ENCODE data around the gene SMCO1.

The SMCO1 gene

GRCh38 chr3:196496183-196496582 is 19.0 kb downstream of the SMCO1 start:
- Histone ChIP-seq H2AFZ (ENCODE audit: insufficient read depth, low read length, poor library complexity) (no peak overlapping the region), H3K23ac (ENCODE audit: low read length) (no peak overlapping the region), H4K91ac (ENCODE audit: low read depth, low read length) (no peak overlapping the region), H3K9ac (ENCODE audit: low read length) (no peak overlapping the region), H3K18ac (ENCODE audit: low read length) (no peak overlapping the region), H3K79me1 (ENCODE audit: low read length) (peaks cover 4% of the 10 kb centered on the region), H3K36me3 (ENCODE audit: control insufficient read depth in 1 of 2, insufficient read depth in 2 of 2, low read length in 2 of 2) (peaks cover 3 to 4% of the 10 kb centered on the region in 2 experiments), H4K12ac (ENCODE audit: low read depth, low read length) (no peak overlapping the region), H3K27ac (ENCODE audit: low read depth, low read length) (no peak overlapping the region), H2BK5ac (ENCODE audit: low read depth, low read length, poor library complexity) (no peak overlapping the region), H3K4me2 (ENCODE audit: low read length) (no peak overlapping the region), H3K14ac (ENCODE audit: low read length) (no peak overlapping the region), H3K27me3 (ENCODE audit: insufficient read depth, low read length) (no peaks in the 10 kb centered on the region), H2BK120ac (ENCODE audit: insufficient read depth, low read length, poor library complexity) (no peak overlapping the region), H4K8ac (ENCODE audit: low read depth, low read length) (no peak overlapping the region), H2AK5ac (ENCODE audit: low read length) (no peak overlapping the region), H2BK12ac (ENCODE audit: low read length) (no peak overlapping the region), H3K4me3 (ENCODE audit: low read depth, low read length) (no peak overlapping the region), H3K4ac (ENCODE audit: low read depth, low read length) (peak overlapping the region; percentile 91), H3K79me2 (ENCODE audit: control insufficient read depth, insufficient read depth, low read length, poor library complexity) (peaks cover 20% of the 10 kb centered on the region), H3K9me3 (ENCODE audit: insufficient read depth, low read depth, low read length) (no peaks in the 10 kb centered on the region), H3K4me1 (ENCODE audit: control insufficient read depth in 1 of 2, insufficient read depth in 2 of 2, low read length in 2 of 2) (peaks cover 3 to 5% of the 10 kb centered on the region in 2 experiments)
- WGBS (ENCODE audit: extremely low coverage, insufficient coverage, insufficient read length), result no CpG with 5 or more reads among the region's 4 CpGs
- DNase-seq, result no peak

GRCh38 chr3:196493292-196493691 is 21.9 kb downstream of the SMCO1 start:
- Histone ChIP-seq H3K14ac (ENCODE audit: low read length) (no peak overlapping the region), H3K4me1 (ENCODE audit: control insufficient read depth in 1 of 2, insufficient read depth in 2 of 2, low read length in 2 of 2) (no peaks in the 10 kb centered on the region), H3K79me1 (ENCODE audit: low read length) (no peaks in the 10 kb centered on the region), H3K9ac (ENCODE audit: low read length) (no peak overlapping the region), H2BK120ac (ENCODE audit: insufficient read depth, low read length, poor library complexity) (no peak overlapping the region), H3K4me2 (ENCODE audit: low read length) (no peak overlapping the region), H3K23ac (ENCODE audit: low read length) (no peak overlapping the region), H2AK5ac (ENCODE audit: low read length) (no peak overlapping the region), H3K18ac (ENCODE audit: low read length) (no peak overlapping the region), H4K91ac (ENCODE audit: low read depth, low read length) (no peak overlapping the region), H3K36me3 (ENCODE audit: control insufficient read depth in 1 of 2, insufficient read depth in 2 of 2, low read length in 2 of 2) (peaks cover 3 to 4% of the 10 kb centered on the region in 2 experiments), H2AFZ (ENCODE audit: insufficient read depth, low read length, poor library complexity) (no peak overlapping the region), H3K27me3 (ENCODE audit: insufficient read depth, low read length) (no peaks in the 10 kb centered on the region), H3K4me3 (ENCODE audit: low read depth, low read length) (no peak overlapping the region), H4K8ac (ENCODE audit: low read depth, low read length) (no peak overlapping the region), H3K79me2 (ENCODE audit: control insufficient read depth, insufficient read depth, low read length, poor library complexity) (peaks cover 9% of the 10 kb centered on the region), H2BK12ac (ENCODE audit: low read length) (no peak overlapping the region), H2BK5ac (ENCODE audit: low read depth, low read length, poor library complexity) (no peak overlapping the region), H4K12ac (ENCODE audit: low read depth, low read length) (no peak overlapping the region), H3K4ac (ENCODE audit: low read depth, low read length) (peak overlapping the region; percentile 49), H3K27ac (ENCODE audit: low read depth, low read length) (no peak overlapping the region), H3K9me3 (ENCODE audit: insufficient read depth, low read depth, low read length) (no peaks in the 10 kb centered on the region)
- DNase-seq, result no peak
- no CpG with 5 or more reads among the region's 7 CpGs for WGBS (ENCODE audit: extremely low coverage, insufficient coverage, insufficient read length)

- no peak overlapping the region for H3K14ac ChIP-seq (ENCODE audit: low read length)
- no peak overlapping the region for H4K12ac ChIP-seq (ENCODE audit: low read depth, low read length)
- peaks cover 6% of the 10 kb centered on the region for H3K79me2 ChIP-seq (ENCODE audit: control insufficient read depth, insufficient read depth, low read length, poor library complexity)
- H3K27me3 ChIP-seq (ENCODE audit: insufficient read depth, low read length), result no peaks in the 10 kb centered on the region
- no CpG with 5 or more reads among the region's 2 CpGs for WGBS (ENCODE audit: extremely low coverage, insufficient coverage, insufficient read length)
- peak overlapping the region; percentile 94 for H3K4ac ChIP-seq (ENCODE audit: low read depth, low read length)
- no peak overlapping the region for H2AFZ ChIP-seq (ENCODE audit: insufficient read depth, low read length, poor library complexity)
- H2AK5ac ChIP-seq (ENCODE audit: low read length), result no peak overlapping the region
- H3K18ac ChIP-seq (ENCODE audit: low read length), result no peak overlapping the region
- no peaks in the 10 kb centered on the region for H3K4me1 ChIP-seq (ENCODE audit: control insufficient read depth in 1 of 2, insufficient read depth in 2 of 2, low read length in 2 of 2)
- no peak overlapping the region for H3K27ac ChIP-seq (ENCODE audit: low read depth, low read length)
- no peak overlapping the region for H4K8ac ChIP-seq (ENCODE audit: low read depth, low read length)
- H2BK5ac ChIP-seq (ENCODE audit: low read depth, low read length, poor library complexity), result no peak overlapping the region
- H3K79me1 ChIP-seq (ENCODE audit: low read length), result no peaks in the 10 kb centered on the region
- no peaks in the 10 kb centered on the region for H3K9me3 ChIP-seq (ENCODE audit: insufficient read depth, low read depth, low read length)
- no peak overlapping the region for H2BK12ac ChIP-seq (ENCODE audit: low read length)
- no peak overlapping the region for H3K4me3 ChIP-seq (ENCODE audit: low read depth, low read length)
- no peak overlapping the region for H2BK120ac ChIP-seq (ENCODE audit: insufficient read depth, low read length, poor library complexity)
- no peak for DNase-seq
- H3K9ac ChIP-seq (ENCODE audit: low read length), result no peak overlapping the region
- no peak overlapping the region for H3K23ac ChIP-seq (ENCODE audit: low read length)
- no peak overlapping the region for H3K4me2 ChIP-seq (ENCODE audit: low read length)
- H3K36me3 ChIP-seq (ENCODE audit: control insufficient read depth in 1 of 2, insufficient read depth in 2 of 2, low read length in 2 of 2), result peaks cover 6% of the 10 kb centered on the region in 2 experiments
- no peak overlapping the region for H4K91ac ChIP-seq (ENCODE audit: low read depth, low read length)
These were observed 23.1 kb downstream of the SMCO1 start for GRCh38 chr3:196492080-196492479.

- Histone ChIP-seq H2AFZ (ENCODE audit: insufficient read depth, low read length, poor library complexity) (no peak overlapping the region), H2BK5ac (ENCODE audit: low read depth, low read length, poor library complexity) (no peak overlapping the region), H3K23ac (ENCODE audit: low read length) (no peak overlapping the region), H2AK5ac (ENCODE audit: low read length) (no peak overlapping the region), H3K27ac (ENCODE audit: low read depth, low read length) (no peak overlapping the region), H4K91ac (ENCODE audit: low read depth, low read length) (no peak overlapping the region), H3K27me3 (ENCODE audit: insufficient read depth, low read length) (no peaks in the 10 kb centered on the region), H3K14ac (ENCODE audit: low read length) (no peak overlapping the region), H3K4me3 (ENCODE audit: low read depth, low read length) (no peak overlapping the region), H4K8ac (ENCODE audit: low read depth, low read length) (no peak overlapping the region), H2BK120ac (ENCODE audit: insufficient read depth, low read length, poor library complexity) (no peak overlapping the region), H3K4ac (ENCODE audit: low read depth, low read length) (peak overlapping the region; percentile 52), H3K9me3 (ENCODE audit: insufficient read depth, low read depth, low read length) (no peaks in the 10 kb centered on the region), H4K12ac (ENCODE audit: low read depth, low read length) (no peak overlapping the region), H3K79me1 (ENCODE audit: low read length) (no peaks in the 10 kb centered on the region), H2BK12ac (ENCODE audit: low read length) (no peak overlapping the region), H3K4me1 (ENCODE audit: control insufficient read depth in 1 of 2, insufficient read depth in 2 of 2, low read length in 2 of 2) (no peaks in the 10 kb centered on the region), H3K36me3 (ENCODE audit: control insufficient read depth in 1 of 2, insufficient read depth in 2 of 2, low read length in 2 of 2) (peaks cover 10 to 13% of the 10 kb centered on the region in 2 experiments), H3K18ac (ENCODE audit: low read length) (no peak overlapping the region), H3K4me2 (ENCODE audit: low read length) (no peak overlapping the region), H3K79me2 (ENCODE audit: control insufficient read depth, insufficient read depth, low read length, poor library complexity) (peaks cover 5% of the 10 kb centered on the region), H3K9ac (ENCODE audit: low read length) (no peak overlapping the region)
- DNase-seq, result no peak
- WGBS (ENCODE audit: extremely low coverage, insufficient coverage, insufficient read length), result no CpG with 5 or more reads among the region's 10 CpGs
These were observed 25.4 kb downstream of the SMCO1 start for GRCh38 chr3:196489747-196490146.
